M059J (cell line): ENCODE results near the gene ARHGAP18. TPM values are rescaled to one million over a fixed set of nuclear protein-coding genes. Genes with fewer than 3 reads are reported as not detected.

Experiments
- DNase-seq: peaks from one replicate; pipeline ENCODE4 v3.0.0-alpha.2; 2012; ENCODE audit warnings: low read depth
- total RNA-seq: library from RNA; depleted of rRNA; stranded (reverse); fragments of >200 nt; shearing (Covaris generic); gene quantifications from 2 replicates; pipeline ENCODE4 v1.2.3, GENCODE V29; 2014; rRNA removed

Gene ARHGAP18
- total RNA-seq = 28.3 and 31.2 TPM in 2 replicates

- DNase-seq = peak; percentile 98
These were observed at the start of gene ARHGAP18 for GRCh38 chr6:129709769-129710449. Gene ARHGAP18 (minus strand): TSS chr6:129710177. CDS start chr6:129710136, 41 bp downstream.

- DNase-seq = no peak
These were observed 45.8 kb upstream of the ARHGAP18 start for GRCh38 chr6:129755787-129756186.

GRCh38 chr6:129754750-129755149 is 44.8 kb upstream of the ARHGAP18 start:
- no peak for DNase-seq

GRCh38 chr6:129753422-129753821 is 43.4 kb upstream of the ARHGAP18 start:
- peak; percentile 59 for DNase-seq

GRCh38 chr6:129751384-129751783 is 41.4 kb upstream of the ARHGAP18 start:
- DNase-seq = no peak

GRCh38 chr6:129750360-129750759 is 40.4 kb upstream of the ARHGAP18 start:
- peak; percentile 28 for DNase-seq

- peak; percentile 92 for DNase-seq
These were observed 39.8 kb upstream of the ARHGAP18 start for GRCh38 chr6:129749749-129750120.

- peak; percentile 87 for DNase-seq
These were observed 39.1 kb upstream of the ARHGAP18 start for GRCh38 chr6:129748901-129749748.

- DNase-seq = peak; percentile 71
These were observed 38.4 kb upstream of the ARHGAP18 start for GRCh38 chr6:129748212-129748900.

- DNase-seq = no peak
These were observed 37.7 kb upstream of the ARHGAP18 start for GRCh38 chr6:129747588-129748112.

- no peak for DNase-seq
These were observed 34.9 kb upstream of the ARHGAP18 start for GRCh38 chr6:129744880-129745237.

GRCh38 chr6:129744201-129744879 is 34.4 kb upstream of the ARHGAP18 start:
- DNase-seq = peak; percentile 92

GRCh38 chr6:129740013-129740412 is 30.0 kb upstream of the ARHGAP18 start:
- DNase-seq = no peak

- no peak for DNase-seq
These were observed 26.1 kb upstream of the ARHGAP18 start for GRCh38 chr6:129736105-129736504.

- peak; percentile 31 for DNase-seq
These were observed 23.3 kb upstream of the ARHGAP18 start for GRCh38 chr6:129733290-129733689.

- no peak for DNase-seq
These were observed 22.6 kb upstream of the ARHGAP18 start for GRCh38 chr6:129732542-129732941.

GRCh38 chr6:129732034-129732433 is 22.1 kb upstream of the ARHGAP18 start:
- DNase-seq = no peak

- DNase-seq = no peak
These were observed 21.5 kb upstream of the ARHGAP18 start for GRCh38 chr6:129731428-129731827.

GRCh38 chr6:129730477-129731165 is 20.6 kb upstream of the ARHGAP18 start:
- peak; percentile 56 for DNase-seq

GRCh38 chr6:129726650-129727049 is 16.7 kb upstream of the ARHGAP18 start:
- DNase-seq = no peak

GRCh38 chr6:129725341-129725740 is 15.4 kb upstream of the ARHGAP18 start:
- DNase-seq = no peak
